ENCODE measurements around the gene GSX1.
"Not testable (repeated sequence)": the region's sequence is repeated elsewhere in the genome, so short reads cannot be mapped to it uniquely, and the experiment has no call there.

Gene GSX1

DNA sequence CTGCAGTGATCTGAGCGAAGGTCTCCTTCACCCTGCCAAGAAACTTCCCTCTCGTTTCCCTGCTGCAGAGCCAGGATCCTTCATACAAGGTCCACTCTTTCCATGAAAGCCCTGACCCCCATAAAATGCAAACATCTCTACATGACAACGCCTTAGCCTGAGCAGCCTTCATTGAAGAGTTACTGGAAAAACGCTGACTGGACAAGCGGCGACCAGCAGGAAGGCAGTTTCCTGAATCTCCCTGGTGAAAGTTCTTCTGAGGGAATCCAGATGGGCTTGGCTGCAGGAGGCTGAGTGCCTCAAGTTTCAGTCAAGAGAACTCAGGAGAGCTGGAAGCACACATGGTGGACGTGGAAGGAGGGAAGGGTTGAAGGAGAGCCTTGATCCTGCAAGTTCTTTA lies 17.7 kb downstream of the GSX1 start:
- Mint-ChIP-seq H3K9me3 (peaks cover 3% of the 10 kb centered on the region), H3K4me3 (no peak overlapping the region), H3K36me3 (ENCODE audit: low read depth) (no peaks in the 10 kb centered on the region), H3K4me1 (no peaks in the 10 kb centered on the region), H3K27me3 (ENCODE audit: low read depth) (peaks cover 91% of the 10 kb centered on the region), H3K27ac (no peak overlapping the region)
- TF ChIP-seq, protein P1, sequence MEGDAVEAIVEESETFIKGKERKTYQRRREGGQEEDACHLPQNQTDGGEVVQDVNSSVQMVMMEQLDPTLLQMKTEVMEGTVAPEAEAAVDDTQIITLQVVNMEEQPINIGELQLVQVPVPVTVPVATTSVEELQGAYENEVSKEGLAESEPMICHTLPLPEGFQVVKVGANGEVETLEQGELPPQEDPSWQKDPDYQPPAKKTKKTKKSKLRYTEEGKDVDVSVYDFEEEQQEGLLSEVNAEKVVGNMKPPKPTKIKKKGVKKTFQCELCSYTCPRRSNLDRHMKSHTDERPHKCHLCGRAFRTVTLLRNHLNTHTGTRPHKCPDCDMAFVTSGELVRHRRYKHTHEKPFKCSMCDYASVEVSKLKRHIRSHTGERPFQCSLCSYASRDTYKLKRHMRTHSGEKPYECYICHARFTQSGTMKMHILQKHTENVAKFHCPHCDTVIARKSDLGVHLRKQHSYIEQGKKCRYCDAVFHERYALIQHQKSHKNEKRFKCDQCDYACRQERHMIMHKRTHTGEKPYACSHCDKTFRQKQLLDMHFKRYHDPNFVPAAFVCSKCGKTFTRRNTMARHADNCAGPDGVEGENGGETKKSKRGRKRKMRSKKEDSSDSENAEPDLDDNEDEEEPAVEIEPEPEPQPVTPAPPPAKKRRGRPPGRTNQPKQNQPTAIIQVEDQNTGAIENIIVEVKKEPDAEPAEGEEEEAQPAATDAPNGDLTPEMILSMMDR (IDR thresholded peaks at IDR 0.05; ENCODE audit: unreplicated experiment in 3 of 3) = no peak

GRCh38 chr13:27810461-27810860 lies 18.2 kb downstream of the GSX1 start:
- TF ChIP-seq, protein P1 (IDR thresholded peaks at IDR 0.05; ENCODE audit: unreplicated experiment in 3 of 3) = no peak
- H3K9me3 Mint-ChIP-seq = peaks cover 3% of the 10 kb centered on the region
- H3K4me3 Mint-ChIP-seq = no peak overlapping the region
- H3K36me3 Mint-ChIP-seq (ENCODE audit: low read depth) = no peaks in the 10 kb centered on the region
- H3K27ac Mint-ChIP-seq = no peak overlapping the region
- no peaks in the 10 kb centered on the region for H3K4me1 Mint-ChIP-seq
- peaks cover 91% of the 10 kb centered on the region for H3K27me3 Mint-ChIP-seq (ENCODE audit: low read depth)

- Mint-ChIP-seq H3K27ac (no peak overlapping the region), H3K27me3 (ENCODE audit: low read depth) (peaks cover 88% of the 10 kb centered on the region), H3K9me3 (peaks cover 3% of the 10 kb centered on the region), H3K4me3 (no peak overlapping the region), H3K36me3 (ENCODE audit: low read depth) (no peaks in the 10 kb centered on the region), H3K4me1 (no peaks in the 10 kb centered on the region)
- TF ChIP-seq, protein P1 (IDR thresholded peaks at IDR 0.05; ENCODE audit: unreplicated experiment in 3 of 3) = no peak
Observed at GRCh38 chr13:27813826-27814225, 21.5 kb downstream of the GSX1 start.

DNA sequence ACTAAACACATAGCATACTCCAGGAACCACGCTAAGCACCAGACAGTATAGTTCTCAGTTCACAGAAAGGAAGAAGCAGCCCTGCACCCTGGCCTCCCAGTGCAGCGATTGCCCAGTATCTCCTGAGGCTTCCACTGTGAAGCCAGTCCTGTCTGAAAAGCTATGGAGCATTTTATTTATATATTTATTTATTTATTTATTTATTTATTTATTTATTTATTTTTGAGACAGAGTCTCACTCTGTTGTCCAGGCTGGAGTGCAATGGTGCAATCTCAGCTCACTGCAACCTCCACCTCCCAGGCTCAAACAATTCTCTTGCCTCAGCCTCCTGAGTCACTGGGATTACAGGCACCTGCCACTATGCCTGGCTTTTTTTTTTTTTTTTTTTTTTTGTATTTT lies 25.5 kb downstream of the GSX1 start:
- not testable (repeated sequence) for H3K27ac Mint-ChIP-seq; H3K4me3 Mint-ChIP-seq; H3K36me3 Mint-ChIP-seq (ENCODE audit: low read depth); H3K4me1 Mint-ChIP-seq; H3K9me3 Mint-ChIP-seq
- peaks cover 97% of the 10 kb centered on the region for H3K27me3 Mint-ChIP-seq (ENCODE audit: low read depth)

DNA sequence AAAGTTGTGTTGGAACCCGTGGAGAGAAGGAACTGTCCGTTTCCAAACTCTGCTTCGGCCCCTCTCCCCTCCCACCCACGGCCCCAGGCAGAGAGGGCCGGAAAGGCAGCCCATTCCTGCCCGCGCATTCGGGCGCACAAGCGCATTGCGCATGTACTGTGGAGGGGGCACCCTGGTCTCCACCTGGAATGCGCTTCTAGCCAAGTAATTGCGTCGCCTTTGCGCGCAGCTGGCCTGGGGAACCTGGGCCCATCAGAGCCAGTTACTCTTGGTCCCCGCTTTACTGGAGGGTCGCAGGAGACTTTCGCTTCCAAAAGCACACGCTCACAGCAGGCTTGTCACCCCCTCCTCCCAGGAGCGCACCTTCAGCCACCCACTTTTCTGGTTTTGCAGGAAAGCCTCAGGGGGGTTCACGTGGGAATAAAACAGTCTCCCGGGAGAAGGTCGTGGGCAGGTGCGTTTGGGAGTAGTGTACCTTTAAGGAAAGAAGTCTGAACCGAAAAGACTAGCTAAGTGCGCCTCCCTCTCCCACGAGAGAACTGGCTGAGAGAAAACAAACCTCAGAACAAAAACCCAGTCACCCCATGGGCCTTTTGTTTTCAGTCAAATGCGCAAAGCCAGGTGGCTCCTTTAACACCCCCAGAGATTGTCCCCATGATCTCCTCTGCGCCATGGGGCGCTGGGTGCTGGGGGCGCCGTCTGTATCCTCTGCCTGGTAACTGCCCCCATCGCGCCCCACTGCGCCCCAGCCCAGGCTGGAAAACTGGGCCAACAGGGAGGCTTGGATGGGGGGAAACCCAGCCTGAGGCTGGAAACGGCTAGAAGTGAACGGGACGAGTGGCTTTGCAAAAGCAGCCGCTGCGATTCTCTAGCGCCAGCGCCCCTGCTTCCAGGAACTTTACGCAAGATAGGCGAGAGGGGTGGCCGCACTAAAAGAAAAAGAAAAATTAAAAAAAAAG lies 28.5 kb downstream of the GSX1 start:
- H3K4me3 Mint-ChIP-seq = no peak overlapping the region
- H3K9me3 Mint-ChIP-seq = no peaks in the 10 kb centered on the region
- peaks cover 97% of the 10 kb centered on the region for H3K27me3 Mint-ChIP-seq (ENCODE audit: low read depth)
- H3K27ac Mint-ChIP-seq = no peak overlapping the region
- H3K4me1 Mint-ChIP-seq = no peaks in the 10 kb centered on the region
- TF ChIP-seq, protein P1 (IDR thresholded peaks at IDR 0.05; ENCODE audit: unreplicated experiment in 3 of 3) = no peak
- H3K36me3 Mint-ChIP-seq (ENCODE audit: low read depth) = no peaks in the 10 kb centered on the region

DNA sequence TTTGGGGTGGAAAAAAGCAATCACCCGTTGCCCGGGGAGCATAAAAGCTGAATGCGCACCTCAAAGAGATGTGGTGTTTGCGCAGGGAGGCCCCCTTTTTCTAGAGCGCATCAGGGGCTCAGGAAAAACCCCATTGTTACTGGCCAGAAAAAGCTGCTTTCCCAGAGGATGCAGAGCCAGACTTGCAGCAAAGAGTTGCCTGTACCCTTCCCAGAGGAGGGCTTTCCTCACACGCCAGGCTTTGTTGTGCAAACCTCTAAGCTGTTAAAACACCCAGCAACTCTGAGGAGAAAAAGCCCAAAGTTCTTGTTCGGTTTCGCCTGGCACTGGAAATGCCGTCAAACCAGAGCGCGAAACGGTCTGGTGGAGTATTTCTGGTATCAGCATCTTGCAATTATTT lies 29.3 kb downstream of the GSX1 start:
- H3K4me1 Mint-ChIP-seq = no peaks in the 10 kb centered on the region
- no peaks in the 10 kb centered on the region for H3K9me3 Mint-ChIP-seq
- no peaks in the 10 kb centered on the region for H3K36me3 Mint-ChIP-seq (ENCODE audit: low read depth)
- TF ChIP-seq, protein P1 (IDR thresholded peaks at IDR 0.05; ENCODE audit: unreplicated experiment in 3 of 3) = no peak
- no peak overlapping the region for H3K4me3 Mint-ChIP-seq
- H3K27me3 Mint-ChIP-seq (ENCODE audit: low read depth) = peaks cover 97% of the 10 kb centered on the region
- H3K27ac Mint-ChIP-seq = no peak overlapping the region
